GM13976 (cell line): ENCODE measurements around the gene SEC16B.

Experiments
- DNase-seq: peaks from one replicate; pipeline ENCODE4 v3.0.0; 2012; ENCODE audit warnings: low spot score
- in situ Hi-C: fragments of 300-500 bp; cut with MboI; formaldehyde crosslinking; loops from one replicate; pipeline ENCODE4 v1.12.0; 2022; ENCODE audit warnings: low sequenced_read_pairs, mixed read lengths, inconsistent platforms; ENCODE audit not compliant: unreplicated experiment
- TF ChIP-seq, protein P1 (sequence below): IDR thresholded peaks from 2 replicates; pipeline ENCODE4 v1.5.1; 2012; ENCODE audit warnings: borderline replicate concordance, mild to moderate bottlenecking; ENCODE audit not compliant: insufficient read depth; ENCODE audit errors: extremely low read depth, missing control alignments, control extremely low read depth

The SEC16B gene

DNA sequence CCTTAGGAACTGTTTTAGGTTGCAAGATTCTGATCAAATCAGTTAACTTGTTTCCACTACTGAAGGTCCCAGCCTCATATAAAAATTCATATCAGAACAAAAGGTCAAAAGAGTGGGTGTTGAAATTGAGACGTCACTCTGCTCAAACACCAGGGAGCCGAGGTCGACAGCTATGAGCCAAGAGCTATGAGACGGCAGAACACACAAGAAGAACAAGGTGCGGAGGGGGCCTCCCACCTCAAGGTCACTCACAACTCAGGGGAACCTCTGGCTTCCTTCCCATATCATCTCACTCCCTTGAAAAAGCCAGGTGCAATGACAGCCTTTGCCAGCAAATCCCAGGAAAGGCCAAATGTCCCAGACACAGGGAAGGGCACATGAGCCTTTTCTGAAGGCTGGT lies 749 bp downstream of the SEC16B start:
- DNase-seq, result no peak
- in situ Hi-C loops, result no loop called here
- TF ChIP-seq, protein P1, sequence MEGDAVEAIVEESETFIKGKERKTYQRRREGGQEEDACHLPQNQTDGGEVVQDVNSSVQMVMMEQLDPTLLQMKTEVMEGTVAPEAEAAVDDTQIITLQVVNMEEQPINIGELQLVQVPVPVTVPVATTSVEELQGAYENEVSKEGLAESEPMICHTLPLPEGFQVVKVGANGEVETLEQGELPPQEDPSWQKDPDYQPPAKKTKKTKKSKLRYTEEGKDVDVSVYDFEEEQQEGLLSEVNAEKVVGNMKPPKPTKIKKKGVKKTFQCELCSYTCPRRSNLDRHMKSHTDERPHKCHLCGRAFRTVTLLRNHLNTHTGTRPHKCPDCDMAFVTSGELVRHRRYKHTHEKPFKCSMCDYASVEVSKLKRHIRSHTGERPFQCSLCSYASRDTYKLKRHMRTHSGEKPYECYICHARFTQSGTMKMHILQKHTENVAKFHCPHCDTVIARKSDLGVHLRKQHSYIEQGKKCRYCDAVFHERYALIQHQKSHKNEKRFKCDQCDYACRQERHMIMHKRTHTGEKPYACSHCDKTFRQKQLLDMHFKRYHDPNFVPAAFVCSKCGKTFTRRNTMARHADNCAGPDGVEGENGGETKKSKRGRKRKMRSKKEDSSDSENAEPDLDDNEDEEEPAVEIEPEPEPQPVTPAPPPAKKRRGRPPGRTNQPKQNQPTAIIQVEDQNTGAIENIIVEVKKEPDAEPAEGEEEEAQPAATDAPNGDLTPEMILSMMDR, result no peak

DNA sequence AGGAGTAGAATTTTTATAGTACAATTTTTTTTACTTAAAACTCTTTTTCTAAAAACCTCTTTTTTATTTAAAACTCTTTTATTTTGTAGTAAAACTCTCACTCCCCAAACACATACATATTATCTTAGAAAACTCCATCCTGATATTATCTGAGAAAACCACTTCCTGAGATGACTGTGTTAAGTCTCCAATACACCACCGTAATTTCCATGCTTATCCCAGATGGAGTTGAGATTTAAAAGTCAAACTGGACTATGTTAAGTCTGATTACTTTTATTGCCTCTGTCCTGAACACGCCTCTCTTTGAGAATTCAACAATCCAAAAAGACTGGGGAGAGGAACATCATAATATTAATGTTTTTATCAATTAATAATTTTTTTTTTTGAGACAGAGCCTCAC lies 3.7 kb downstream of the SEC16B start:
- in situ Hi-C loops, result no loop called here
- TF ChIP-seq, protein P1, result no peak
- DNase-seq, result no peak

DNA sequence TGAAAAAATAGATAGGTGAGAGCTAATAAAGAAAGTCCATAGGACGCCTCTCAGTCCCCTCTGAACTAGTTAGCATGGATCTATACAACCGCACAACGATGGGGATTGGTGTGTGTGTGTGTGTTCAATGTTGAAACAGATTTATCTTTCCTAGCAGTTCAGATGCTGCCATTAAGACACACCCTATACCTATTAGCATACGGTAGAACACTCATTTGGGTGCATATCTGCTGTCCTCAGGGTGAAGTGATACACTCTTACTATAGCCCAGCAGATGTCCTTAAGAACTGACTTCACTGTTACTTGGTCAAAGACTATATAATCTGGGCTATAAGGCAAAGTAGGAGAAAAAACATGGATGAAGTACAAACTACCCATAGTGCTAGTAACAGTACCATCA lies 4.6 kb downstream of the SEC16B start:
- DNase-seq, result no peak
- TF ChIP-seq, protein P1, result no peak
- in situ Hi-C loops, result no loop called here

DNA sequence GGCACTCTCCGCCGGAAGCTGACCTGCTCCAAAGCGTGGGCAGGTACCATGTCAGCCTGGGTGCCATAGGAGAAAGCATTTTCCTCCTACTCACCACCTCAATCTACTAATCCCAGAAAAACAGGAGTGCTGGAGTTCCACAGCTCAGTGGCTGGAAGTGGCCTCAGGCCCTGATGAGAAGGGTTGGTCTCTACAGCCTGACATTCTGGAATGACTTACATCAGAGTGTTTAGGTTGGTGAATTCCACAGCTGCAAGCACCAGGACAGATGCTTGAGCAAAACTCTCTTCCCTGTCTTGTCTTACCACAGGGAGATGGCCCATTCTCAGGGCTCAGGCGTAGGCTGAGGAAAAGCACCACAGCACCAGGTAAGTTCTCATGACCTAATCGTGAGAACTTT lies 5.5 kb downstream of the SEC16B start:
- no peak for DNase-seq
- in situ Hi-C loops, result no loop called here
- TF ChIP-seq, protein P1, result no peak

DNA sequence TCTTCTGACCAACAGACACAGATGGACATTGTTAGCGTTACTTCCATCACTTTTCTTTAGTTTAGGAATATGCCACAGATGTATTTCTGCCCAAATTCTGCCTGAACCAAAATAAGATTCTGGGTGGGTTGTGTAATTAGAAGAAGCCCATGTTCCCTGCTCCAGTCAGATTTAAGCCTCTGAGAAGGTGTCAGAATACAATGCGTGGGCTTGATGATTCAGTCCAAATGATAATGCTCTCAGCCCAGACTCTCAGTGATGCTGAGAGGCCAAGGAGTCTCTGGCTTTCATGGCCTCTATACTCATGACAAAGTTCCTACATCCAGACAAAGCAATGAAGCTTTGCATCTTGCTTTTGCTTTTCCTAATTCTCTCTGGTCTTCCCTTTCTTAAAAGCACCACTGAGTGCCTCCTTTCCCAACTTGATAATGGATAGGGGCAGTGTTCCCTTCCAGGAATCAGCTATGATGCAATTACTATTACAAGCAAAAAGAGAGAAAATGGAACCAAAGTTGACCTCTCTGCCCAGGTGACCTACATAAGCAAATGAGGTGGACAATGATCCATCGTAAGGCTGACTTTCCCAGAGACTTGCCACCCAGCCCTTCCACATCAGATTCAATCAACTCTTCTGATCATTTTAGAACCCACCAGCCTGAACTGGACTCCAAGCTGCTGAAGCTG lies 8.8 kb downstream of the SEC16B start:
- TF ChIP-seq, protein P1, result no peak
- in situ Hi-C loops, result no loop called here
- no peak for DNase-seq

DNA sequence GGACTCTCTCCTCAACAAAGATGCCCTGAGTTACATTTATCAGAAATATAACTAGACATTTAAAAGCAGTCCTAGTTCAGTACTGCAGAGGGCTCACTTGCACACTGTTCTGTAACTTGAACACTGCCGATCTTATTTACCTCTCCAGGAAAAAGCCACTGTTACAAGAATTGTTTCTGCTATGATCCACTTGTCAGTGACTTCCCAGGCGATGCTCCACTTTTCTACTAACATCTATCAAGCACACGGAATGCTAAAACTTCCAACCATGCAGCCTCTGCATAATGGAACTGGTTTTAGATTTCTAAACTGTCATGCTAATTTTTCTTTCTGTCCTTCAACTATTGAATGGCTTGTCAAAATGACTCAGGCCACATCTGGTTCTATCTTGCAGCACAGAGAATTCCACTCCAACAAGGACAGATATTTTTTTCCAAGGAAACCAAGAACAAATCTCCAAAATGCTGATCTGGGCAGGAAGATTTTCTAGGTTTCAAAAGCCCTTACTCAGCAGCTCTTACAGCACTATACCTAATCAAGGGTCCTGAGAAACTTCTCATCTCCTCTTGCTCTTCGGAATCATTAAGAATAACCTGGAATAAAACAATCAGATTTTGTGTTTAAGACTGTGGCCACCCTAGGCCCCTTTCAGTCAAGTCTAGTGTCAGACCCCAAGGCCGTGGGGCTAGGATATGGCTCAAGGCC lies 9.9 kb downstream of the SEC16B start:
- TF ChIP-seq, protein P1, result no peak
- in situ Hi-C loops, result no loop called here
- no peak for DNase-seq
